Body of pancreas (tissue), 4 donors: ENCODE data around the gene CCDC78. TPM values are rescaled to one million over a fixed set of nuclear protein-coding genes. Genes with fewer than 3 reads are reported as not detected.

ENCODE experiments used
- ATAC-seq: fragments of 150-250 bp; one replicate; pipeline ENCODE4 v1.9.1; 2016
- DNase-seq, 4 donors: peaks; one replicate each; pipeline ENCODE4 v3.0.0-alpha.2; 2019
- H3K27ac ChIP-seq, 4 donors: fragments of 200-600 bp; sonication (generic); 1 replicate in 3 of 4; 2 replicates in 1 of 4; pipeline versions ENCODE4 v1.5.1 to v1.6.1; 2016 to 2019; ENCODE audit warnings: mild to moderate bottlenecking in 1 of 4, mixed read lengths in 1 of 4, moderate library complexity in 1 of 4
- H3K27me3 ChIP-seq, 2 donors: fragments of 200-600 bp; sonication (generic); one replicate each; pipeline ENCODE4 v1.6.0; 2016; ENCODE audit warnings: mild to moderate bottlenecking in 1 of 2
- H3K36me3 ChIP-seq, 2 donors: fragments of 200-600 bp; sonication (generic); replicated peaks in 1 of 2; 2 replicates each; pipeline ENCODE4 v1.5.1; 2016; ENCODE audit warnings: low read depth in 2 of 2; ENCODE audit not compliant: insufficient read depth in 1 of 2
- H3K4me1 ChIP-seq: fragments of 200-600 bp; sonication (generic); one replicate; pipeline ENCODE4 v1.6.0; 2016
- H3K4me3 ChIP-seq, 2 donors: fragments of 200-600 bp; sonication (generic); 1 replicate in 1 of 2; 2 replicates in 1 of 2; pipeline ENCODE4 v1.5.1; 2016 to 2019
- H3K9me3 ChIP-seq, 3 donors: fragments of 200-600 bp; sonication (generic); 1 replicate in 2 of 3; 2 replicates in 1 of 3; pipeline ENCODE4 v1.5.1; 2016
- POLR2A ChIP-seq, 3 donors: fragments of 450-650 bp; IDR thresholded peaks; one replicate each; pipeline ENCODE4 v1.6.1; 2016; ENCODE audit warnings: antibody characterized with exemption in 3 of 3, mild to moderate bottlenecking in 2 of 3
- WGBS, 2 donors: methylation state at CpG; one replicate each; pipeline ENCODE4 v1.1.5; 2017; 5-methylcytosine and 5-hydroxymethylcytosine counted together
- intact Hi-C: fragments of 100-400 bp; cut with DNase I; formaldehyde crosslinking; loops from one replicate; pipeline ENCODE4 v1.15.1; 2023
- total RNA-seq, 2 donors: library from RNA; depleted of rRNA; stranded (reverse); fragments of >200 nt; gene quantifications; one replicate each; pipeline ENCODE4 v1.1.0, GENCODE V29; 2016
- TF ChIP-seq, protein P1 (sequence below), 7 experiments: fragments of 450-650 bp in 4 of 7; fragments of 200-600 bp in 3 of 7; sonication (generic) in 3 of 7; IDR thresholded peaks; one replicate each; pipeline ENCODE4 v1.5.1; 2016 to 2019; ENCODE audit warnings: antibody characterized with exemption in 7 of 7

CCDC78 gene
- total RNA-seq, 2 donors from 2014 or later: not detected

DNA sequence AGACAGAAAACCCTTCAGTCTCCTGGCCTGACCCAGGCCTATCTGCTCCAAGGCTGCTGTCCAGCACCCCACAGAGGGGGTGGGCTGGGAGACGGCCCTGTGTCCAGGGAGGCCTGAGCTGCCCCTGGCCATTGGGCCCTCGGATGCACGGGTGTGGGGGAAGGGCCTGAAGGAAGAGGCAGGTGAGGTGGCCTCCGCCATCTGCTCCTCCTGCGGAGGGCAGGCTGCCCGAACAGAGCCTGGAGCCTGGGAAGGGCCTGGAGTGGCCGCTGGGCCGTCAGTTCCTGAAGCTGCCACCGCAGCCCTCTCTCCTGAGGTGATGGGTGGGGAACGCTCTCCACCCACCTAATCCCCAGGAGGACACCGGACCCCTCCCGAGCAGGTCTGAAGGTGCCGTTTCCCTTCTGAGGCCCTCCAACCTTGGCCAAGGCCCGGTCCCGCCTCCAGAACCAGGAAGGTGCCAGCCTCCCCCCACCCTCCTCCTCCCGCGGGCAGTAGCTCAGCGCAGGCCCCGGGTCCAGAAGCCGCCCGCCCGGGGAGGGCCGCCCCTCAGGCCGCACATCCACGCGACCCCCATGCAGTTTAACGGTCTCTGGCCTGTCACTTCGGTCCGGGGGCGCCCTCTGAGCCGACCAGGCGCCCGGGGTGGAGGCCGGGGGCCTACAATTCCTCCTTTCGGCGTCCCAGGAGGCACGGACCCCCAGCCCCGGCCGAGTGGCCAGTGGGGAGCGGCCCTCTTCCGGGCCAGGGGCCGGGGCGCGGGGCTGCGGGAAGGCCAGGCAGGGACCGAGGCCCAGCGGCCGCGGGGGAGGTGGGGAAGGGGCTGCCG lies 21.5 kb downstream of the CCDC78 start:
- H3K27me3 ChIP-seq: peaks cover 0 to 58% of the 10 kb centered on the region in 2 donors
- TF ChIP-seq POLR2A (IDR thresholded peaks at IDR 0.05): no peak
- TF ChIP-seq, protein P1, sequence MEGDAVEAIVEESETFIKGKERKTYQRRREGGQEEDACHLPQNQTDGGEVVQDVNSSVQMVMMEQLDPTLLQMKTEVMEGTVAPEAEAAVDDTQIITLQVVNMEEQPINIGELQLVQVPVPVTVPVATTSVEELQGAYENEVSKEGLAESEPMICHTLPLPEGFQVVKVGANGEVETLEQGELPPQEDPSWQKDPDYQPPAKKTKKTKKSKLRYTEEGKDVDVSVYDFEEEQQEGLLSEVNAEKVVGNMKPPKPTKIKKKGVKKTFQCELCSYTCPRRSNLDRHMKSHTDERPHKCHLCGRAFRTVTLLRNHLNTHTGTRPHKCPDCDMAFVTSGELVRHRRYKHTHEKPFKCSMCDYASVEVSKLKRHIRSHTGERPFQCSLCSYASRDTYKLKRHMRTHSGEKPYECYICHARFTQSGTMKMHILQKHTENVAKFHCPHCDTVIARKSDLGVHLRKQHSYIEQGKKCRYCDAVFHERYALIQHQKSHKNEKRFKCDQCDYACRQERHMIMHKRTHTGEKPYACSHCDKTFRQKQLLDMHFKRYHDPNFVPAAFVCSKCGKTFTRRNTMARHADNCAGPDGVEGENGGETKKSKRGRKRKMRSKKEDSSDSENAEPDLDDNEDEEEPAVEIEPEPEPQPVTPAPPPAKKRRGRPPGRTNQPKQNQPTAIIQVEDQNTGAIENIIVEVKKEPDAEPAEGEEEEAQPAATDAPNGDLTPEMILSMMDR (IDR thresholded peaks at IDR 0.05): no peak
- H3K9me3 ChIP-seq: no peaks in the 10 kb centered on the region
- H3K36me3 ChIP-seq: no peaks in the 10 kb centered on the region
- DNase-seq (no peak), ATAC-seq (no peak)
- intact Hi-C loops: loop anchor here (10.0 kb wide), 1 partner anchor 470 kb away; no protein-coding TSS in a partner anchor
- no peak overlapping the region for H3K4me3 ChIP-seq
- 9 to 20% methylated on average over 2 to 45 of the region's 50 CpGs for WGBS, 2 donors
- H3K4me1 ChIP-seq: peaks cover 9% of the 10 kb centered on the region
- no peak overlapping the region for H3K27ac ChIP-seq

DNA sequence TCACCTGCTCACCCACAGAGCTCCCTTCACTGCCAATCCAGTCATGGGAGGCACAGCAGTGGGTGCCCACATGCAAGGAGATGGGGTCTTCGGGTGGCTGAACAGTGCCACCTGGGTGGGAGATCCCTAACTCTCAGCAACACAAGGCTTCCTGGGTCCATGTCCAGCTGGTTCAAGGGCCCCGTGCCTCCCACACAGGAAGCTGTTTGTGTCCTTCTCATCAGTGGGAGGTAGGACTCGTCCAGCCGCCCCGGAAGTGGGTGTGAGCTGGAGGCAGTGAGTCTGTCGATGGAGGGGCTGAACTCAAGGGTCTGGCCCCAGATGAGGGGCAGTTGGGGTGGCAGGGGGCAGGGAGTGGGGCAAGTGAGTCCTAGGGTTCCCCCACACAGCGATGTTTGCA lies 22.2 kb downstream of the CCDC78 start:
- no peak overlapping the region for H3K27ac ChIP-seq
- DNase-seq (no peak), ATAC-seq (no peak)
- no peaks in the 10 kb centered on the region for H3K36me3 ChIP-seq
- H3K9me3 ChIP-seq: no peaks in the 10 kb centered on the region
- peaks cover 0 to 58% of the 10 kb centered on the region in 2 donors for H3K27me3 ChIP-seq
- H3K4me1 ChIP-seq: peaks cover 9% of the 10 kb centered on the region
- TF ChIP-seq, protein P1 (IDR thresholded peaks at IDR 0.05): no peak
- no peak for TF ChIP-seq POLR2A (IDR thresholded peaks at IDR 0.05)
- intact Hi-C loops: loop anchor here (10.0 kb wide), 1 partner anchor 471 kb away; no protein-coding TSS in a partner anchor
- no peak overlapping the region for H3K4me3 ChIP-seq
- WGBS, 2 donors: 43 to 54% methylated on average over 5 to 7 of the region's 7 CpGs

- Histone ChIP-seq H3K27me3 (peaks cover 0 to 53% of the 10 kb centered on the region in 2 donors), H3K4me3 (no peak overlapping the region), H3K4me1 (peaks cover 9% of the 10 kb centered on the region), H3K27ac (no peak overlapping the region), H3K36me3 (no peaks in the 10 kb centered on the region), H3K9me3 (no peaks in the 10 kb centered on the region)
- no peak for DNase-seq
- WGBS, 2 donors: 40 to 68% methylated on average over 1 to 12 of the region's 12 CpGs
- intact Hi-C loops: loop anchor here (10.0 kb wide), 1 partner anchor 471 kb away; no protein-coding TSS in a partner anchor
- ATAC-seq: no peak
- TF ChIP-seq, protein P1 (IDR thresholded peaks at IDR 0.05): no peak
- no peak for TF ChIP-seq POLR2A (IDR thresholded peaks at IDR 0.05)
These were observed 22.8 kb downstream of the CCDC78 start for GRCh38 chr16:703406-703805.

DNA sequence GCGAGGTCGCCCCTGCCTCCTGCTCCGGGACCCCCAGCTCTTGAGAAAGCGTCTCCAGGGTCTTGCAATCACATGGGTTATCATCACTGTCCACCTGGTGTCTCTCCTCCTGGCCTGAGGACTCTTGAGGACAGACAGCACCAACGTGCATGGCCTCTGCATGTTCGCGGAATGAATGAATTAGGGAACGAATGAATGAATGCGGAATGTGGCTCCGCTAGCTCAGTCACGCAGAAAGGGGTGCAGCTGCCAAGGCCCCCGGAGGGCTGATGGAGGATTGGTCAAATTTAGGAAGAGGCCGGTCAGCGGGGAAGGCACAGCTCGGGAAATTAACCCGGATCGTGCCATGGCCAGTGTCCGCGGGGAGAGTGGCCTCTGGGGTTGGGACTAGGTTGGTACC lies 23.9 kb downstream of the CCDC78 start:
- ATAC-seq: no peak
- DNase-seq: no peak
- WGBS, 2 donors: 70 to 72% methylated on average over 19 of the region's 19 CpGs

More for the DNA sequence above, 23.9 kb downstream of the CCDC78 start:
- H3K27ac ChIP-seq: no peak overlapping the region
- H3K4me1 ChIP-seq: peaks cover 9% of the 10 kb centered on the region
- TF ChIP-seq POLR2A (IDR thresholded peaks at IDR 0.05): no peak
- TF ChIP-seq, protein P1 (IDR thresholded peaks at IDR 0.05): no peak
- H3K27me3 ChIP-seq: peaks cover 0 to 49% of the 10 kb centered on the region in 2 donors
- intact Hi-C loops: loop anchor here (10.0 kb wide), 1 partner anchor 472 kb away; no protein-coding TSS in a partner anchor
- H3K36me3 ChIP-seq: no peaks in the 10 kb centered on the region
- no peak overlapping the region for H3K4me3 ChIP-seq
- H3K9me3 ChIP-seq: no peaks in the 10 kb centered on the region
